ES-I3 (cell line): ENCODE results near the gene VWA8.
"Not testable (repeated sequence)": the region's sequence is repeated elsewhere in the genome, so short reads cannot be mapped to it uniquely, and the experiment has no call there.

ENCODE experiments used
- H3K36me3 ChIP-seq: 2 replicates; pipeline ENCODE4 v1.6.1; 2013; ENCODE audit warnings: mild to moderate bottlenecking, low read length, control low read depth, moderate library complexity; ENCODE audit not compliant: insufficient read depth
- H3K4me1 ChIP-seq: 2 replicates; pipeline ENCODE4 v1.6.1; 2013; ENCODE audit warnings: mild to moderate bottlenecking, control low read depth, low read length; ENCODE audit not compliant: insufficient read depth
- H3K9ac ChIP-seq: 2 replicates; pipeline ENCODE4 v1.6.1; 2013; ENCODE audit warnings: low read depth, mild to moderate bottlenecking, low read length, moderate library complexity
- H3K9me3 ChIP-seq: 2 replicates; pipeline ENCODE4 v1.6.1; 2013; ENCODE audit warnings: mild to moderate bottlenecking, low read length, moderate library complexity; ENCODE audit not compliant: control insufficient read depth, insufficient read depth

VWA8 gene

GRCh38 chr13:41928323-41928722 is 32.6 kb downstream of the VWA8 start:
- peaks cover 6% of the 10 kb centered on the region for H3K9me3 ChIP-seq
- H3K4me1 ChIP-seq, result no peaks in the 10 kb centered on the region
- H3K36me3 ChIP-seq, result no peaks in the 10 kb centered on the region
- no peak overlapping the region for H3K9ac ChIP-seq

GRCh38 chr13:41925014-41925413 is 35.9 kb downstream of the VWA8 start:
- Histone ChIP-seq H3K36me3 (no peaks in the 10 kb centered on the region), H3K4me1 (no peaks in the 10 kb centered on the region), H3K9me3 (peaks cover 6% of the 10 kb centered on the region), H3K9ac (no peak overlapping the region)

- H3K9me3 ChIP-seq, H3K36me3 ChIP-seq, H3K4me1 ChIP-seq, H3K9ac ChIP-seq: not testable (repeated sequence)
Observed at GRCh38 chr13:41922894-41923293, 38.0 kb downstream of the VWA8 start.

GRCh38 chr13:41919741-41920487 is 41.0 kb downstream of the VWA8 start:
- H3K36me3 ChIP-seq, result no peaks in the 10 kb centered on the region
- no peak overlapping the region for H3K9ac ChIP-seq
- no peaks in the 10 kb centered on the region; the same call in 1 of the 2 replicates for H3K9me3 ChIP-seq
- no peaks in the 10 kb centered on the region for H3K4me1 ChIP-seq

- Histone ChIP-seq H3K9ac (no peak overlapping the region), H3K4me1 (no peaks in the 10 kb centered on the region)
Observed at GRCh38 chr13:41919031-41919740, 41.7 kb downstream of the VWA8 start.

GRCh38 chr13:41917641-41918040 is 43.3 kb downstream of the VWA8 start:
- no peaks in the 10 kb centered on the region for H3K4me1 ChIP-seq

More at GRCh38 chr13:41919031-41919740, 41.7 kb downstream of the VWA8 start:
- Histone ChIP-seq H3K9me3 (no peaks in the 10 kb centered on the region), H3K36me3 (no peaks in the 10 kb centered on the region)

GRCh38 chr13:41916173-41916954 is 44.5 kb downstream of the VWA8 start:
- H3K36me3 ChIP-seq, result no peaks in the 10 kb centered on the region
- H3K9me3 ChIP-seq, result no peaks in the 10 kb centered on the region
- H3K4me1 ChIP-seq, result no peaks in the 10 kb centered on the region
- H3K9ac ChIP-seq, result no peak overlapping the region

More at GRCh38 chr13:41917641-41918040, 43.3 kb downstream of the VWA8 start:
- Histone ChIP-seq H3K9me3 (no peaks in the 10 kb centered on the region), H3K9ac (no peak overlapping the region), H3K36me3 (no peaks in the 10 kb centered on the region)

- Histone ChIP-seq H3K36me3 (no peaks in the 10 kb centered on the region), H3K4me1 (no peaks in the 10 kb centered on the region), H3K9me3 (no peaks in the 10 kb centered on the region), H3K9ac (no peak overlapping the region)
Observed at GRCh38 chr13:41915081-41915480, 45.8 kb downstream of the VWA8 start.

GRCh38 chr13:41914552-41914951 is 46.4 kb downstream of the VWA8 start:
- H3K9me3 ChIP-seq, result no peaks in the 10 kb centered on the region
- no peaks in the 10 kb centered on the region for H3K4me1 ChIP-seq
- H3K9ac ChIP-seq, result no peak overlapping the region

GRCh38 chr13:41909506-41909905 is 51.4 kb downstream of the VWA8 start:
- no peak overlapping the region for H3K9ac ChIP-seq
- no peaks in the 10 kb centered on the region for H3K36me3 ChIP-seq
- no peaks in the 10 kb centered on the region for H3K4me1 ChIP-seq
- H3K9me3 ChIP-seq, result no peaks in the 10 kb centered on the region

More at GRCh38 chr13:41914552-41914951, 46.4 kb downstream of the VWA8 start:
- H3K36me3 ChIP-seq, result no peaks in the 10 kb centered on the region

- Histone ChIP-seq H3K36me3 (no peaks in the 10 kb centered on the region), H3K4me1 (no peaks in the 10 kb centered on the region), H3K9ac (no peak overlapping the region), H3K9me3 (no peaks in the 10 kb centered on the region)
Observed at GRCh38 chr13:41905600-41906254, 55.2 kb downstream of the VWA8 start.

GRCh38 chr13:41900918-41901317 is 60.0 kb downstream of the VWA8 start:
- H3K36me3 ChIP-seq, result no peaks in the 10 kb centered on the region
- no peak overlapping the region for H3K9ac ChIP-seq
- no peaks in the 10 kb centered on the region for H3K9me3 ChIP-seq
- no peaks in the 10 kb centered on the region for H3K4me1 ChIP-seq

GRCh38 chr13:41898411-41898810 is 62.5 kb downstream of the VWA8 start:
- H3K4me1 ChIP-seq, H3K36me3 ChIP-seq, H3K9ac ChIP-seq, H3K9me3 ChIP-seq: not testable (repeated sequence)

GRCh38 chr13:41897126-41897525 is 63.8 kb downstream of the VWA8 start:
- no peaks in the 10 kb centered on the region for H3K36me3 ChIP-seq
- H3K4me1 ChIP-seq, result no peaks in the 10 kb centered on the region
- H3K9ac ChIP-seq, result no peak overlapping the region
- no peaks in the 10 kb centered on the region for H3K9me3 ChIP-seq
